ENCODE results near the gene PRKAG1. TPM values are rescaled to one million over a fixed set of nuclear protein-coding genes. Genes with fewer than 3 reads are reported as not detected.

Gene PRKAG1
- total RNA-seq, 1 donor from 2014 or later, result 47.1 TPM

GRCh38 chr12:49060237-49061156 lies 41.9 kb upstream of the PRKAG1 start, which contains the start of gene KMT2D:
Gene KMT2D (minus strand): TSS chr12:49060794. CDS start chr12:49055324, 5,470 bp downstream.
- Histone ChIP-seq H3K27ac (ENCODE audit: low read depth, low read length) (peak within 1 kb of the TSS; percentile 98), H3K9me3 (ENCODE audit: insufficient read depth, low read depth, low read length) (no peaks in the 10 kb centered on the region), H3K36me3 (ENCODE audit: insufficient read depth, low read length) (no peaks in the 10 kb centered on the region), H3K4me2 (ENCODE audit: low read length) (peak within 1 kb of the TSS; percentile 99), H3K4me1 (ENCODE audit: insufficient read depth, low read length) (peaks cover 39% of the 10 kb centered on the region), H3K9ac (ENCODE audit: low read length) (peak within 1 kb of the TSS; percentile 97), H4K20me1 (ENCODE audit: insufficient read depth, low read length) (peaks cover 42% of the 10 kb centered on the region), H2AFZ (ENCODE audit: low read depth, low read length) (peak within 1 kb of the TSS; percentile 89), H3K4me3 (ENCODE audit: insufficient read depth, low read depth, low read length) (peak within 1 kb of the TSS; percentile 92), H3K79me2 (ENCODE audit: insufficient read depth, low read length) (peaks cover 59% of the 10 kb centered on the region), H3K27me3 (ENCODE audit: insufficient read depth, low read length) (no peaks in the 10 kb centered on the region)
- Mint-ChIP-seq H3K36me3 (ENCODE audit: low read depth, unreplicated experiment) (peaks cover 5% of the 10 kb centered on the region), H3K27ac (ENCODE audit: unreplicated experiment) (peak within 1 kb of the TSS; percentile 97), H3K4me1 (ENCODE audit: low read depth, unreplicated experiment) (peaks cover 27% of the 10 kb centered on the region), H3K9me3 (ENCODE audit: unreplicated experiment) (no peaks in the 10 kb centered on the region), H3K4me3 (ENCODE audit: unreplicated experiment) (peak within 1 kb of the TSS; percentile 98), H3K27me3 (ENCODE audit: low read depth, unreplicated experiment) (no peaks in the 10 kb centered on the region)
- no peak for TF ChIP-seq CTCF (IDR thresholded peaks at IDR 0.05; ENCODE audit: insufficient read depth, low read depth, low read length)
- no peak for TF ChIP-seq EZH2 (IDR thresholded peaks at IDR 0.05; ENCODE audit: insufficient read depth, low read length)
- DNase-seq (ENCODE audit: low read depth) (peak; percentile 97), FAIRE-seq (no peak)

DNA sequence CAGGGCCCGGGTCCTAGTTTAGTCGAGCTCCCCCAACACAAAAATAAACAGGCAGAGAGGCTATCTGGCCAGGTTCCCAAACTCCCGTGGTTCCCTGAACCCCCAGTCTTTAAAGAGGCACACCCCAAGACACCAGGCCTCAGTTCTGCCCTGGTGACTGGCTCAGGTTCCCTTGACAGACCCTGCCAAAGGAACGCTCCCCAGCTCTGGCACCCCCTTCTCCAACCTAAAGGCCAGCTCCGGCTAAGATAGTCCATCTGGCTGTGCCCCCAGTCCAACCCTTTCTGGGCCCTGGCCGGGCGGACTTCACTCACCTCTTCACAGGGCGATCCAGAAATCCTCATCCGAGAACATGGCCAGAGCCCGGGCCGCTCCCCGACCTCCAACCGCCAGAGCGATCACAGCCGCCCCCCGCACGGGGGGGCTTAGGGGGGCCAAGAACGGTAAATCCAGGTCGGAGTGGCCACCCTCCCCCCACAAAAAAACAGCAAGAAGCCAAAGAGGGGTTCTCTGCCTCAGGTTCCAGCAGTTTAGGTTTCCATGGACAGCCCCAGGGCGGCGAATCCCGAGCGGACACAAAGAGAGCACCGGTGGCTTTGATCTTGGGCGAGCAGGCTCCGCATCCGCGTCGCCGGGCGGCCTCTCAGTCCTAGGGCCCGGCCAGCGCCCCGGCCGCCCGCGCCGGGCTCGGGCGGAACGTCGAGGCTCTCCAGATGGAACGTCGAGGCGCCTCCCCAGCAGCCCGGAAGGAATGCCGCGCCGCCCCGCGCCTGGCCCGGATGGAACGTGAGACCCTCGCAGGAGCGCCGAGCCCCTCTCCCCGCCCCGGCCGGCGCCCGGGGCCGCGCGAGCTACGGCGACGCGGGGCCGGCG lies 41.0 kb upstream of the PRKAG1 start:
- H3K4me3 ChIP-seq (ENCODE audit: insufficient read depth, low read depth, low read length), result peak overlapping the region; percentile 92
- no peaks in the 10 kb centered on the region for H3K9me3 ChIP-seq (ENCODE audit: insufficient read depth, low read depth, low read length)
- H4K20me1 ChIP-seq (ENCODE audit: insufficient read depth, low read length), result peaks cover 52% of the 10 kb centered on the region
- H3K27ac ChIP-seq (ENCODE audit: low read depth, low read length), result peak overlapping the region; percentile 98
- H3K4me1 Mint-ChIP-seq (ENCODE audit: low read depth, unreplicated experiment), result peaks cover 35% of the 10 kb centered on the region
- peak overlapping the region; percentile 98 for H3K4me3 Mint-ChIP-seq (ENCODE audit: unreplicated experiment)
- TF ChIP-seq EZH2 (IDR thresholded peaks at IDR 0.05; ENCODE audit: insufficient read depth, low read length) (no peak), CTCF (IDR thresholded peaks at IDR 0.05; ENCODE audit: insufficient read depth, low read depth, low read length) (no peak)
- peaks cover 68% of the 10 kb centered on the region for H3K79me2 ChIP-seq (ENCODE audit: insufficient read depth, low read length)
- peak overlapping the region; percentile 97 for H3K9ac ChIP-seq (ENCODE audit: low read length)
- no peaks in the 10 kb centered on the region for H3K27me3 ChIP-seq (ENCODE audit: insufficient read depth, low read length)
- H3K36me3 Mint-ChIP-seq (ENCODE audit: low read depth, unreplicated experiment), result peaks cover 14% of the 10 kb centered on the region
- H3K9me3 Mint-ChIP-seq (ENCODE audit: unreplicated experiment), result no peaks in the 10 kb centered on the region
- peak; percentile 7 for DNase-seq (ENCODE audit: low read depth)
- H3K4me2 ChIP-seq (ENCODE audit: low read length), result peak overlapping the region; percentile 99
- H3K36me3 ChIP-seq (ENCODE audit: insufficient read depth, low read length), result peaks cover 7% of the 10 kb centered on the region
- no peaks in the 10 kb centered on the region for H3K27me3 Mint-ChIP-seq (ENCODE audit: low read depth, unreplicated experiment)
- FAIRE-seq, result no peak
- no peak overlapping the region for H2AFZ ChIP-seq (ENCODE audit: low read depth, low read length)
- H3K4me1 ChIP-seq (ENCODE audit: insufficient read depth, low read length), result peaks cover 41% of the 10 kb centered on the region
- peak overlapping the region; percentile 94 for H3K27ac Mint-ChIP-seq (ENCODE audit: unreplicated experiment)

Measured in astrocyte (in vitro differentiated cells and primary cell).